Measurements from ENCODE around the gene AGRN. TPM values are rescaled to one million over a fixed set of nuclear protein-coding genes. Genes with fewer than 3 reads are reported as not detected.
A peak's percentile ranks its signal among the peaks of the same experiment; 100 is the strongest.

Gene AGRN
- total RNA-seq, 1 experiment from 2014 or later: 446 TPM

GRCh38 chr1:996851-997712 lies 22.8 kb upstream of the AGRN start:
- peaks cover 56% of the 10 kb centered on the region for H3K36me3 Mint-ChIP-seq (ENCODE audit: insufficient read depth, unreplicated experiment)
- TF ChIP-seq, protein P1, sequence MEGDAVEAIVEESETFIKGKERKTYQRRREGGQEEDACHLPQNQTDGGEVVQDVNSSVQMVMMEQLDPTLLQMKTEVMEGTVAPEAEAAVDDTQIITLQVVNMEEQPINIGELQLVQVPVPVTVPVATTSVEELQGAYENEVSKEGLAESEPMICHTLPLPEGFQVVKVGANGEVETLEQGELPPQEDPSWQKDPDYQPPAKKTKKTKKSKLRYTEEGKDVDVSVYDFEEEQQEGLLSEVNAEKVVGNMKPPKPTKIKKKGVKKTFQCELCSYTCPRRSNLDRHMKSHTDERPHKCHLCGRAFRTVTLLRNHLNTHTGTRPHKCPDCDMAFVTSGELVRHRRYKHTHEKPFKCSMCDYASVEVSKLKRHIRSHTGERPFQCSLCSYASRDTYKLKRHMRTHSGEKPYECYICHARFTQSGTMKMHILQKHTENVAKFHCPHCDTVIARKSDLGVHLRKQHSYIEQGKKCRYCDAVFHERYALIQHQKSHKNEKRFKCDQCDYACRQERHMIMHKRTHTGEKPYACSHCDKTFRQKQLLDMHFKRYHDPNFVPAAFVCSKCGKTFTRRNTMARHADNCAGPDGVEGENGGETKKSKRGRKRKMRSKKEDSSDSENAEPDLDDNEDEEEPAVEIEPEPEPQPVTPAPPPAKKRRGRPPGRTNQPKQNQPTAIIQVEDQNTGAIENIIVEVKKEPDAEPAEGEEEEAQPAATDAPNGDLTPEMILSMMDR (IDR thresholded peaks at IDR 0.05; ENCODE audit: unreplicated experiment): no peak
- DNase-seq: no peak
- H3K4me3 Mint-ChIP-seq (ENCODE audit: low read depth, unreplicated experiment): peak overlapping the region; percentile 79
- H3K27ac Mint-ChIP-seq (ENCODE audit: unreplicated experiment): peak overlapping the region; percentile 36
- H3K9me3 Mint-ChIP-seq (ENCODE audit: low read depth, unreplicated experiment): no peaks in the 10 kb centered on the region
- CTCF ChIA-PET: interaction anchor here (0.6 kb wide), 1 partner anchor 16 kb away, joined by 3 read pairs; no protein-coding TSS in a partner anchor
- intact Hi-C loops (cut with micrococcal nuclease; ENCODE audit: unreplicated experiment): no loop called here
- no peaks in the 10 kb centered on the region for H3K27me3 Mint-ChIP-seq (ENCODE audit: unreplicated experiment)
- peaks cover 7% of the 10 kb centered on the region for H3K4me1 Mint-ChIP-seq (ENCODE audit: low read depth, unreplicated experiment)
- BruUV-seq (replicated peaks): no TSS peak

- Mint-ChIP-seq H3K9me3 (ENCODE audit: low read depth, unreplicated experiment) (no peaks in the 10 kb centered on the region), H3K27ac (ENCODE audit: unreplicated experiment) (peak overlapping the region; percentile 36), H3K4me3 (ENCODE audit: low read depth, unreplicated experiment) (peak overlapping the region; percentile 79), H3K27me3 (ENCODE audit: unreplicated experiment) (no peaks in the 10 kb centered on the region), H3K36me3 (ENCODE audit: insufficient read depth, unreplicated experiment) (peaks cover 61% of the 10 kb centered on the region), H3K4me1 (ENCODE audit: low read depth, unreplicated experiment) (peaks cover 7% of the 10 kb centered on the region)
- no peak for DNase-seq
- intact Hi-C loops (cut with micrococcal nuclease; ENCODE audit: unreplicated experiment): no loop called here
- BruUV-seq (replicated peaks): no TSS peak
- CTCF ChIA-PET: no interaction called here
- TF ChIP-seq, protein P1 (IDR thresholded peaks at IDR 0.05; ENCODE audit: unreplicated experiment): no peak
Observed at GRCh38 chr1:997713-997992, 22.3 kb upstream of the AGRN start.

GRCh38 chr1:997993-998744 lies 21.8 kb upstream of the AGRN start:
- no peaks in the 10 kb centered on the region for H3K9me3 Mint-ChIP-seq (ENCODE audit: low read depth, unreplicated experiment)
- DNase-seq: no peak
- CTCF ChIA-PET: no interaction called here
- H3K4me3 Mint-ChIP-seq (ENCODE audit: low read depth, unreplicated experiment): peak overlapping the region; percentile 79
- no peaks in the 10 kb centered on the region for H3K27me3 Mint-ChIP-seq (ENCODE audit: unreplicated experiment)
- H3K4me1 Mint-ChIP-seq (ENCODE audit: low read depth, unreplicated experiment): peaks cover 7% of the 10 kb centered on the region
- intact Hi-C loops (cut with micrococcal nuclease; ENCODE audit: unreplicated experiment): no loop called here
- no TSS peak for BruUV-seq (replicated peaks)
- H3K36me3 Mint-ChIP-seq (ENCODE audit: insufficient read depth, unreplicated experiment): peaks cover 61% of the 10 kb centered on the region
- no peak overlapping the region for H3K27ac Mint-ChIP-seq (ENCODE audit: unreplicated experiment)
- TF ChIP-seq, protein P1 (IDR thresholded peaks at IDR 0.05; ENCODE audit: unreplicated experiment): no peak

GRCh38 chr1:998745-998994 lies 21.2 kb upstream of the AGRN start:
- H3K4me3 Mint-ChIP-seq (ENCODE audit: low read depth, unreplicated experiment): peak overlapping the region; percentile 79
- H3K27ac Mint-ChIP-seq (ENCODE audit: unreplicated experiment): no peak overlapping the region
- TF ChIP-seq, protein P1 (IDR thresholded peaks at IDR 0.05; ENCODE audit: unreplicated experiment): no peak
- H3K36me3 Mint-ChIP-seq (ENCODE audit: insufficient read depth, unreplicated experiment): peaks cover 61% of the 10 kb centered on the region
- intact Hi-C loops (cut with micrococcal nuclease; ENCODE audit: unreplicated experiment): no loop called here
- BruUV-seq (replicated peaks): no TSS peak
- H3K4me1 Mint-ChIP-seq (ENCODE audit: low read depth, unreplicated experiment): peaks cover 7% of the 10 kb centered on the region
- CTCF ChIA-PET: no interaction called here
- H3K9me3 Mint-ChIP-seq (ENCODE audit: low read depth, unreplicated experiment): no peaks in the 10 kb centered on the region
- no peaks in the 10 kb centered on the region for H3K27me3 Mint-ChIP-seq (ENCODE audit: unreplicated experiment)
- DNase-seq: no peak
